GM18498 (cell line): ENCODE measurements around the gene F2RL3.

ENCODE experiments used
- ATAC-seq: cut with Tn5 transposase; IDR thresholded peaks from one replicate; pipeline ENCODE4 v1.9.1; 2021; ENCODE audit warnings: mild to moderate bottlenecking, moderate library complexity; ENCODE audit not compliant: unreplicated experiment

The F2RL3 gene

GRCh38 chr19:16892868-16893685 lies 4.3 kb downstream of the F2RL3 start:
- no peak for ATAC-seq

GRCh38 chr19:16893686-16893989 lies 4.8 kb downstream of the F2RL3 start:
- no peak for ATAC-seq

DNA sequence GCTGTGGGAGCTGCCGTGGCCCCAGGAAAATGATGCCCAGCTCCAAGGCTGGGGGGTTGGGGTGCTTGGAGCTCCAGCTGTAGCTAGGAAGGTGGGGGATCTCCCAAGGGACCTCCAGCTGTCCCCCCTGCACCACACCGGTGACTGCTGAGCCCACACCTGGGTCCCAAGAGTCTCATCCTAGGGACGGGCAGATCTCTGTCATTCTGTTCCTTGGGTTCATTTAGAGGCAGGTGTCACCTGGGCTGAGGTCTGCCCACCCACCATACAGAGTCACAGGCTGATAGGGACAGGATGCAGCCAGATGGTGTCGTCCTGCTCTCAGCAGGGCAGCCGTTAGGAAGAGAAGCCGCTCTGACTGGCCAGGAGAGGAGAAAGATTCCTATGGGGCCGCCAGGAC lies 5.3 kb downstream of the F2RL3 start:
- ATAC-seq = no peak

- no peak for ATAC-seq
Measured at GRCh38 chr19:16895467-16896145, 6.8 kb downstream of the F2RL3 start.

DNA sequence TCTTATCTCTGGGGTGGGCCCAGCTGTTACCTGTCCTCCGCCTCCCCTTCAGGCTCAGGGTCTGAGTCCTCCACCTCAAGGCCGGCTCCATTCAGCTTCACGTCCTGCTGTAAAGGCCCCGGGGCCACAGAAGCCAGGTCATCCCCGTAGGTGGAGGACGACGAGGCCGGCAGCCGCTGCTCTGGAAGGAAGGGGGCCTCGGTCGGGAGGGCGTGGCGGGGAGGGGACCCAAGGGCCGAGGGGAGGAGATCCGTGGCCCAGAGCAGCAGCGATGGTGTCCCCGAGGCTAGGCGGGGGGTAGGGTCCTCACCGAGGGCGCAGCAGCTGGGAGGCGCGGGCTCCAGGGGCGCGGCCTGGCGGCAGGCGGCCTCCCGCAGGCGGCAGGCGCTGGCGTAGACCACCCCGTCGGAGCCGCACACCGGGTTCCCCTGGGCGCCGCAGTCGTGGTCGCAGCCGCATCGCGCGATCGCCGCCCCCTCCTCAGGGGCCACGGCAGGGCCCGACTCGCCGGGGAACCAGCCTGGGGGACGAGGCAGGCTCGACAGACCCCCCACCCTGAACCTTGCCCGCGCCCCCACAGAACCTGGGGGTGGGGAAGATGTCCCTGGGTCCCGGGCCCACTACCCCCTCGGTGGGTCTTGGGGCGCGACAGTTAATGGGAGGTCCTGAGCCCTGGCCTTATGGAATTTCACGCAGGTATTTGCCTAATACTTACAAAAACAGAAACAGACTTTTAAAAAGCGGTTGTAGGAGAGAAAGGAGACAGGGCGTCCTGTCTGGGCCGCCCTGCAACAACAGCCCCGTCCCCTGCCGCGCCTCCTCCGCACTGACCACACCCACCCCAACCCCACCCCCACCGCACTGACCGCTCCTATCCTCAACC lies 7.6 kb downstream of the F2RL3 start:
- no peak for ATAC-seq

DNA sequence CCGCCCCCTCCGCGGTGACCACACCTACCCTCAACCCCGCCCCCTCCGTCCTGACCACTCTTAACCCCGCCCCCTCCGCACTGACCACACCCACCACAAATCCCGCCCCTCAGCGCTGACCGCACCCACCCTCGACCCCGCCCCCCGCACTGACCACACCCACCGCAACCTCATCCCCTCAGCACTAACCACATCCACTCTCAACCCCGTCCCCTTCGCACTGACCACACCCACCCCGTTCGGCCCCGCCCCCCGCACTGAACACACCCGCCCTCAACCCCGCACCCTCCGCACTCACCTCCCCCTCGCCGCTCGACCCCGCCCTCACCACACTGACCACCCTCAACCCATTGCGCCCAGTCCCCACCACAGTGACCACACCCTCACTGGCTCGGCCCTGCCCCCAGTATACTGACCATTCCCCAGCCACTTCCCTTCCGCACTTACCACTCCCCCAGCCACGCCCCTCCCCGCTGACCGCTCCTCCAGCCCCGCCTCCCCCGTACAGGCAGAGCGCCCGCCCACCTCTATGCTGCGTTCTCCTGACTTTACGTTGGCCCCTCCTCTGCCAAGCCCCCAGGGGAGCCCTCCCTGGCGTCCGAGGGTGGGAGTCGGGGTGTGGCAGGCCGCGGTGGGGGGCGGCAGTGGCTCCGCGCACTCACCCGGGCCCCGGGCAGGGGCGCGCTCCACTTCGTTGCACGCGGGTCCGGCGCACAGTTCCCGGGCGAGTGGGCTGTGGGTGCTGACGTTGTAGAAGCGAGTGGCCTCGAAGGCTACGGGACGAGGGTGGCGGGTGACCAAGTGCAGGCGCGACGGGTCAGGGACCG lies 8.4 kb downstream of the F2RL3 start:
- ATAC-seq = peak; percentile 66

DNA sequence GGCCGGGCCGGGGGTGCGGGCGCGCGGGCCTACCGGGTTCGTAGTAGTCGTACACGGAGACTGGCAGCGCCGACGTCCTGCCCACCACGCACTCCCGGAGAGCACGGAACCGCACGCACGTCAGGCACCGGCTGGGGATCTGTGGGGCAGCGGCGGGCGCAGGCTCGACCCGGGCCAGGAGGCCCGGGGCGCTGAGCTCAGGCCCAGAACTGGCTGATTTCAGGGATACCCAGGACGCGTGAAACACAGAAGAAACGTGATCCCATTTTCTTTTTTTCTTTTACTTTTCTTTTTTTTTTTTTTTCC lies 9.0 kb downstream of the F2RL3 start:
- no peak for ATAC-seq

GRCh38 chr19:16898361-16899015 lies 9.7 kb downstream of the F2RL3 start:
- no peak for ATAC-seq

GRCh38 chr19:16899566-16900075 lies 10.8 kb downstream of the F2RL3 start:
- ATAC-seq = no peak

DNA sequence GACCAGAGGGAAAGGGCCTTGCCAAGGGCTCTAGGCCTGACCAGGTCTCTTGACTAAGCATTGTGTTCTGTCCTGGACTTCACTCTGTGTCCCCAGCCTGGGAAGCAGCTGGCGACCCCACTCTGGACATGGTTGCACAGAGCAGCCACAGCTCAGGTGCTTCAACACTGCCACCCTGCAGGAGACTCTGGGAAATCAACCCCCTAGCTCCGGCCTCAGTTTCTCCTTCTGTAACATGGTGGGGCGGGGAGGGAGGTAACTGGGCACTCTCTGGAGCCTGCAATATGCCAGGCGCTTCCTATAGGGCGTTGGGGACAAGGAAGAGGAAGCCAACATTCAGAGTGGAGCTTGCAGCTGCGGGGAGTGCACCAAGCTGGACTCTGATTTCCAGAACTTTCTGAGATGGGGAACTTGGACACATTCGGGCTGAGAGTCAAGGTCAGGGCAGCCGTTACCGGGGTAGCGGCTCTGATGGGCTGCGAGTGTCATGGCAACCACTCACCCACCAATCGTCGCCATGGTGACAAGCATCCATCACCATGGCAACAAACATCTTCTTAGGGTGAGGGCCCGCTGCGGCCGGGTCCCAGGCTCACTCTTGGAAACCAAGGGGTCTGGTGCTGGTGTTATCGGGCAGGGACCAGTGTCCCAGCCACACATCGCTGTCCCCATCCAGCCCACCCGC lies 12.8 kb downstream of the F2RL3 start:
- ATAC-seq = no peak

DNA sequence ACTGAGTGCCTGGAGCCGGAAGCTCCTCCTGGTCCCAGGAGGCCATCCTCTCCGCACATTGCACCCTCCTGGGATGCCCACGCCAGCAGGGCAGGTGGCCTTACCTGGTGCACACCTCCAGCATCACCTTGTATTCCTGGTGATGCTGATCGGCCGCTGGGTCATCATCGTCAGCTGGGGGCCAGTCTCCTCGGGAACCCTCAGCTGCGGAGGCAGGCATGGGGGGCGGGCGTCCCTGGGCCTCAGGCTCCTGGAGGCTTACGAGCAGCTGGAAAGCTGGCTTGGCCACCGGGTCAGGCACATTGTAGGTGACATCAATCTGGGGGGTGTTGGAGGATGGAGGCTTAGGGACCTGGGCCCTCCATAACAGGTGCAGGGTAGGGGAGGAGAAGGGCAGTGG lies 13.7 kb downstream of the F2RL3 start:
- ATAC-seq = no peak

DNA sequence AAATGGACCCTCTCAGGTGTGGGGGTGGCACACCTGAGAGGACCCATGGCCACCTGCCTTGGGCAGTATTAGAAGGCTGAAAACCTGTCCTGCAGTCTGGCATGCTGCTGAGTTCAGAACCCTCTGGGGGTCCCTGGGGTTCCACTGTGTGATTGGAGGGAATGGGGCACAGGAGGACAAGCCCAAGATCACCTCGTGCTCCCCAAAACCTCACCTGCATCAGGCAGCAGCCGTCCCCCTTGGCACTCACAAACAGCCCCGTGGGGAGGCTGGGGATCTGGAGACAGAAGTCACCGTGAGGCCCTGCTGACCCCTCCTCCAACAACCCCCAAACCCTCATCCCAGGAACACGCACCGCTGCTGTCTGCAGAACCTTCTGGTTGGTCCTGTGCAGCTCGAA lies 14.5 kb downstream of the F2RL3 start:
- ATAC-seq = no peak

GRCh38 chr19:16904599-16904998 lies 15.8 kb downstream of the F2RL3 start:
- ATAC-seq = no peak

GRCh38 chr19:16908759-16909158 lies 20.0 kb downstream of the F2RL3 start:
- no peak for ATAC-seq

DNA sequence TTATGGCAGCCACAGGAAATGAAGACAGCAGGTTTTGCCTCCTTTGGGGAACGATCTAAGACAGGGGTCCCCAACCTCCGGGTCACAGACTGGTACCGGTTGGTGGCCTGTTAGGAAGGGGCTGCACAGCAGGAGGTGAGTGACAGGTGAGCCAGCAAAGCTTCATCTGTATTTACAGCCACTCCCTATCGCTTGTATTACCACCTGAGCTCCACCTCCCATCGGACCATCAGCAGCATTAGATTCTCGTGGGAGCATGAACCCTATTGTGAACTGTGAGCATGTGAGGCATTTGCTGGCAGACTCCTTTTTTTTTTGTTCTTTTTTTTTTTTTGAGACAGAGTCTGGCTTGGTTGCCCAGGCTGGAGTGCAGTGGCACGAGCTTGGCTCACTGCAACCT lies 22.2 kb downstream of the F2RL3 start:
- ATAC-seq = no peak

- ATAC-seq = no peak
Measured at GRCh38 chr19:16912780-16913179, 24.0 kb downstream of the F2RL3 start.

DNA sequence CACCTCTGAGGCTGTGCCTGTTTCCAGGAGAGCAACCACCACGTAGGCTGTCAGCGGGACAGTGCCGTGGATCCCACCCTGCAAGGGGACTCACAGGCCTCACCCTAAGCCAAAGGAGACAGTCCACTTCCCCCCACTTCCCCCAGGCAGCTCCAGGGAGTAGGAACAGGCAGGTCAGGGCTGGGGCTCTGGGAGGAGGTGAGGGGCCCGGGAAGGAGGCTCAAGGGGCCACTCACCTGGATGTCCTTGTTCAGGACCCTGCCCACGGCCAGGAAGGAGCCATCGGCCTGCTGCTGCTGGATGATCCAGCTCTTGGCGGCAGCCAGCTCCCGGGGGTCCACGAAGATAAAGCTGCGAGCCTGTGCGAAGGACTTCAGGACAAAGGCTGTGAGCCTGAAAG lies 25.6 kb downstream of the F2RL3 start:
- ATAC-seq = no peak

DNA sequence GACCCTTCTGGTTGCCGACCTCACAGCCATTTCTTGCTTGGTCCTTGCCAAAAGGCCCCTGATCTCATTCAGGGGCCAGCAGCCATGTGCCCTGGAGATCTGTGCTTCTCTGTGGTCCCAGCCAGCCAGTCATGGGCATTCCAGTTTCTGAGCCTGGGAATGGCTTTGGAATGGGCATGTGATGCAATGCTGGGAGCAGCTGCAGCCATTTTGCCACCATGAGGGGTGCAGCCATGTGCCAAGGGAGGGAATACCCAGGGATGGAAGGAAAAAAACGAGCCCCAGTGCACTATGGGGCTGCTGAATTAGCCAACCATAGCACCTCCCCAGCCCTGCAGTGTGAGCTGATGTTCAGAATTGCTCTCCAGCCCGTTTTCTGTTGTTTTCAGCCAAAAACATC lies 26.3 kb downstream of the F2RL3 start:
- ATAC-seq = no peak

DNA sequence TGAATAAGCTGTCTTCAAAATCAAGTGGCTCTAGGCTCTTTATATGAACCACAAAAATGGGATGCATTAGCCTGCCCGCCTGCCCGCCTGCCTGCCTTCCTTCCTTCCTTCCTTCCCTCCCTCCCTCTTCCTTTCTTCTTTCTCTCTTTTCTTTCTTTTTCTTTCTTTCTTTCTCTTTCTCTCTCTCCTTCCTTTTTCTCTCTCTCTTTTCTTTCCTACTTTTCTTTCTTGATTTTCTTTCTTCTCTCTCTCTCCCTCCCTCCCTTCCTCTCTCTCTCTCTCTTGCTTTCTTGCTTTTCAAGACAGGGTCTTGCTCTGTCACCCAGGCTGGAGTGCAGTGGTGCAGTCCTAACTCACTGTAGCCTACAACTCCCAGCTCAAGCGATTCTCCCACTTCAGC lies 26.9 kb downstream of the F2RL3 start:
- no peak for ATAC-seq

DNA sequence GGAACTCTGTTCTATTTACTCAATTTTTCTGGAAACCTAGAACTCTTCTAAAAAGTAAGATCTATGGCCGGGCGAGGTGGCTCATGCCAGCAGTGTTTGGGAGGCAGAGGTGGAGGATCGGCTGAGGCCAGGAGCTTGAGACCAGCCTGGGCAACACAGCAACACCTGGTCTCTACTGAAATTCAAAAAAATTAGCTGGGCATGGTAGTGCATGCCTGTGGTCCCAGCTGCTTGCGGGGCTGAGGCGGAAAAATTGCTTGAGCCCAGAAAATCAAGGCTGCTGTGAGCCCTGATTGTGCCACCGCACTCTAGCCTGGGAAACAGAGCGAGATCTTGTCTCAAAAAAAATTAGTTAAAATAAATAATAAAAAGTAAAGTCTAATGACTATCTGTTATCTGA lies 28.6 kb downstream of the F2RL3 start:
- no peak for ATAC-seq
